ENCODE measurements around the gene ADAM12.

DNA sequence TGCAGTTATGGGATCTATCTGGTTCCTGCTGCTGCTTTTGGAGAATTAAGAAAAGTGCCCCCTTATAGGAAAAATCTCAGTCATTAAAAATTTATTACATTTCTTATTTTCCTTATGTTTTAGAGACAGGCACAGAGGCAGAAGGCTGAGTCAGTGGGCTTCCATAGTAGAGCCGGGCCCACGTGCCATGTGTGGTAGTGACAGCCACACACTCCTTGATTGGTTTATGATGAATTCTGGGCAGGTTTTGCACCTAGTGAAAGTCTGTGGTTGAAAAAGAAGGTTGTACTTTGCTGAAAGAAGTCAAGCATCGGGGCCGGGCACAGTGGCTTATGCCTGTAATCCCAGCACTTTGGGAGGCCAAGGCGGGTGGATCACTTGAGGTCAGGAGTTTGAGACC lies 382.0 kb downstream of the ADAM12 start:
- TF ChIP-seq, protein P1, sequence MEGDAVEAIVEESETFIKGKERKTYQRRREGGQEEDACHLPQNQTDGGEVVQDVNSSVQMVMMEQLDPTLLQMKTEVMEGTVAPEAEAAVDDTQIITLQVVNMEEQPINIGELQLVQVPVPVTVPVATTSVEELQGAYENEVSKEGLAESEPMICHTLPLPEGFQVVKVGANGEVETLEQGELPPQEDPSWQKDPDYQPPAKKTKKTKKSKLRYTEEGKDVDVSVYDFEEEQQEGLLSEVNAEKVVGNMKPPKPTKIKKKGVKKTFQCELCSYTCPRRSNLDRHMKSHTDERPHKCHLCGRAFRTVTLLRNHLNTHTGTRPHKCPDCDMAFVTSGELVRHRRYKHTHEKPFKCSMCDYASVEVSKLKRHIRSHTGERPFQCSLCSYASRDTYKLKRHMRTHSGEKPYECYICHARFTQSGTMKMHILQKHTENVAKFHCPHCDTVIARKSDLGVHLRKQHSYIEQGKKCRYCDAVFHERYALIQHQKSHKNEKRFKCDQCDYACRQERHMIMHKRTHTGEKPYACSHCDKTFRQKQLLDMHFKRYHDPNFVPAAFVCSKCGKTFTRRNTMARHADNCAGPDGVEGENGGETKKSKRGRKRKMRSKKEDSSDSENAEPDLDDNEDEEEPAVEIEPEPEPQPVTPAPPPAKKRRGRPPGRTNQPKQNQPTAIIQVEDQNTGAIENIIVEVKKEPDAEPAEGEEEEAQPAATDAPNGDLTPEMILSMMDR (IDR thresholded peaks at IDR 0.05) = no peak
- TF ChIP-seq POLR2A (IDR thresholded peaks at IDR 0.05) (no peak), POLR2AphosphoS5 (IDR thresholded peaks at IDR 0.05) (no peak), EP300 (IDR thresholded peaks at IDR 0.05) (no peak)

Measured in sigmoid colon (tissue), 4 donors.